ENCODE results near the gene C2orf92. TPM values are rescaled to one million over a fixed set of nuclear protein-coding genes. Genes with fewer than 3 reads are reported as not detected.

The C2orf92 gene
- total RNA-seq, 2 experiments from 2014 or later, result 5.9 to 11.2 TPM

- no peak for DNase-seq (ENCODE audit: low spot score)
- no peak for TF ChIP-seq CTCF (conservative IDR thresholded peaks at IDR 0.05; ENCODE audit: low read length)
- TF ChIP-seq EZH2phosphoT487 (IDR thresholded peaks at IDR 0.05; ENCODE audit: borderline replicate concordance, low read depth, low read length), result no peak
- POLR2A ChIA-PET, result interaction anchor here (0.6 to 1.4 kb wide), 2 partner anchors 28 to 1222 kb away, joined by 3 to 5 read pairs; partner anchors contain the start of gene ZAP70
- Histone ChIP-seq H3K9me2 (ENCODE audit: insufficient read depth, low read length) (no peaks in the 10 kb centered on the region), H3K36me3 (ENCODE audit: insufficient read depth, low read length) (no peaks in the 10 kb centered on the region), H3K4me2 (ENCODE audit: low read length) (no peak overlapping the region), H3K4me1 (ENCODE audit: insufficient read depth, low read length, poor library complexity, severe bottlenecking) (no peaks in the 10 kb centered on the region), H3K9me3 (ENCODE audit: low read length) (no peaks in the 10 kb centered on the region), H3K27ac (ENCODE audit: low read depth, low read length, poor library complexity, severe bottlenecking) (no peak overlapping the region), H3K79me2 (ENCODE audit: insufficient read depth, low read depth, low read length) (no peaks in the 10 kb centered on the region), H4K20me1 (ENCODE audit: insufficient read depth, low read length) (no peaks in the 10 kb centered on the region), H3K4me3 (ENCODE audit: low read depth, low read length, poor library complexity, severe bottlenecking) (no peak overlapping the region), H2AFZ (ENCODE audit: low read length) (no peak overlapping the region)
- intact Hi-C loops (cut with micrococcal nuclease; ENCODE audit: unreplicated experiment), result loop anchor here (2.0 kb wide), 1 partner anchor 643 kb away; no protein-coding TSS in a partner anchor
- CTCF ChIA-PET (ENCODE audit: unreplicated experiment), result no interaction called here
- no TSS peak for BruUV-seq (replicated peaks)
Measured at GRCh38 chr2:97741686-97742085, 72.2 kb downstream of the C2orf92 start.

- DNase-seq (ENCODE audit: low spot score), result no peak
- intact Hi-C loops (cut with micrococcal nuclease; ENCODE audit: unreplicated experiment), result no loop called here
Measured at GRCh38 chr2:97742381-97742847, 72.9 kb downstream of the C2orf92 start.

More at GRCh38 chr2:97742381-97742847, 72.9 kb downstream of the C2orf92 start:
- Histone ChIP-seq H3K27ac (ENCODE audit: low read depth, low read length, poor library complexity, severe bottlenecking) (no peak overlapping the region), H3K79me2 (ENCODE audit: insufficient read depth, low read depth, low read length) (no peaks in the 10 kb centered on the region), H3K9me2 (ENCODE audit: insufficient read depth, low read length) (no peaks in the 10 kb centered on the region), H3K9me3 (ENCODE audit: low read length) (no peaks in the 10 kb centered on the region), H4K20me1 (ENCODE audit: insufficient read depth, low read length) (no peaks in the 10 kb centered on the region), H3K4me3 (ENCODE audit: low read depth, low read length, poor library complexity, severe bottlenecking) (no peak overlapping the region), H3K36me3 (ENCODE audit: insufficient read depth, low read length) (no peaks in the 10 kb centered on the region), H2AFZ (ENCODE audit: low read length) (no peak overlapping the region), H3K4me1 (ENCODE audit: insufficient read depth, low read length, poor library complexity, severe bottlenecking) (no peaks in the 10 kb centered on the region), H3K4me2 (ENCODE audit: low read length) (no peak overlapping the region)
- CTCF ChIA-PET (ENCODE audit: unreplicated experiment), result no interaction called here
- TF ChIP-seq CTCF (conservative IDR thresholded peaks at IDR 0.05; ENCODE audit: low read length) (no peak), EZH2phosphoT487 (IDR thresholded peaks at IDR 0.05; ENCODE audit: borderline replicate concordance, low read depth, low read length) (no peak)
- POLR2A ChIA-PET, result interaction anchor here (0.9 kb wide), 1 partner anchor 144 kb away, joined by 3 read pairs; no protein-coding TSS in a partner anchor
- BruUV-seq (replicated peaks), result no TSS peak
